HepG2 (cell line): Measurements from ENCODE around the gene ZFYVE26. TPM values are rescaled to one million over a fixed set of nuclear protein-coding genes. Genes with fewer than 3 reads are reported as not detected.

Source experiments
- ETV5 ChIP-seq: IDR thresholded peaks from 2 replicates; pipeline ENCODE4 v1.6.1; 2018; ENCODE audit warnings: missing biosample characterization, missing genetic modification reagents, inconsistent platforms, borderline replicate concordance
- FOXO4 ChIP-seq: sonication (generic); formaldehyde crosslinking; conservative IDR thresholded peaks from 2 replicates; pipeline ENCODE4 v1.8.1; 2023; ENCODE audit warnings: missing genetic modification reagents
- GATA4 ChIP-seq: sonication (generic); IDR thresholded peaks from 2 replicates; pipeline ENCODE4 v1.6.1; 2016; ENCODE audit warnings: antibody characterized with exemption, low read depth, borderline replicate concordance
- HMG20A ChIP-seq: IDR thresholded peaks from 2 replicates; pipeline ENCODE4 v1.6.1; 2016; ENCODE audit warnings: borderline replicate concordance
- HNF4G ChIP-seq, 2 experiments: sonication (generic) in 1 of 2; formaldehyde crosslinking in 1 of 2; IDR thresholded peaks; 2 replicates each; pipeline versions ENCODE4 v1.4.0 to v1.6.1; 2011 to 2020; ENCODE audit warnings: borderline replicate concordance in 2 of 2, low read depth in 2 of 2, mild to moderate bottlenecking in 2 of 2, low read length in 1 of 2, missing genetic modification reagents in 1 of 2, moderate library complexity in 1 of 2
- HOXA3 ChIP-seq: sonication (generic); formaldehyde crosslinking; IDR thresholded peaks from 2 replicates; pipeline ENCODE4 v1.5.0; 2020; ENCODE audit warnings: missing genetic modification reagents
- ISX ChIP-seq: sonication (generic); formaldehyde crosslinking; conservative IDR thresholded peaks from 2 replicates; pipeline ENCODE4 v1.5.0; 2020; ENCODE audit warnings: missing genetic modification reagents
- MAX ChIP-seq: IDR thresholded peaks from 2 replicates; pipeline ENCODE4 v1.6.1; 2012; ENCODE audit warnings: inconsistent platforms
- PRPF4 ChIP-seq: fragments of 200-400 bp; formaldehyde crosslinking; IDR thresholded peaks from 2 replicates; pipeline ENCODE4 v1.6.1; 2016; ENCODE audit warnings: low read length, low read depth; ENCODE audit not compliant: poor library complexity, severe bottlenecking
- REPIN1 ChIP-seq: sonication (generic); formaldehyde crosslinking; IDR thresholded peaks from 2 replicates; pipeline ENCODE4 v1.8.0; 2022; ENCODE audit warnings: missing genetic modification reagents, low read depth, mild to moderate bottlenecking, borderline replicate concordance
- SRY ChIP-seq: sonication (generic); formaldehyde crosslinking; IDR thresholded peaks from 2 replicates; pipeline ENCODE4 v1.8.0; 2022; ENCODE audit warnings: mild to moderate bottlenecking, missing genetic modification reagents
- ZNF20 ChIP-seq: sonication (generic); formaldehyde crosslinking; IDR thresholded peaks from 2 replicates; pipeline ENCODE4 v1.4.0; 2020; ENCODE audit warnings: mild to moderate bottlenecking, moderate library complexity, missing genetic modification reagents
- ZNF503 ChIP-seq: sonication (generic); formaldehyde crosslinking; IDR thresholded peaks from 2 replicates; pipeline ENCODE4 v1.4.0; 2020; ENCODE audit warnings: missing genetic modification reagents
- ZNF550 ChIP-seq: sonication (generic); formaldehyde crosslinking; IDR thresholded peaks from 2 replicates; pipeline ENCODE4 v1.4.0; 2020; ENCODE audit warnings: mild to moderate bottlenecking, missing genetic modification reagents, borderline replicate concordance
- ZNF839 ChIP-seq: sonication (generic); formaldehyde crosslinking; IDR thresholded peaks from 2 replicates; pipeline ENCODE4 v1.4.0; 2020; ENCODE audit warnings: missing genetic modification reagents, mild to moderate bottlenecking, borderline replicate concordance
- ZNF879 ChIP-seq: sonication (generic); formaldehyde crosslinking; IDR thresholded peaks from 2 replicates; pipeline ENCODE4 v1.8.1; 2023; ENCODE audit warnings: missing genetic modification reagents
- ZSCAN25 ChIP-seq: sonication (generic); formaldehyde crosslinking; IDR thresholded peaks from 2 replicates; pipeline ENCODE4 v1.8.0; 2022; ENCODE audit warnings: mild to moderate bottlenecking, missing genetic modification reagents
- polyA plus RNA-seq, 8 experiments: library from polyadenylated mRNA; depleted of rRNA in 3 of 8; stranded (reverse) in 7 of 8; unstranded in 1 of 8; fragments of >200 nt; fragmentation: Illumina TruSeq in 4 of 8; extraction: Trizol in 4 of 8; gene quantifications; 2 replicates each; pipeline versions ENCODE4 v1.2.1 to v1.2.3, GENCODE V29; 2011 to 2016; ENCODE audit warnings: low read depth in 4 of 8, missing spikeins in 1 of 8, mixed read lengths in 1 of 8; ENCODE audit not compliant: insufficient read depth in 1 of 8
- total RNA-seq, 5 experiments: library from RNA; depleted of rRNA; stranded (reverse); fragments of >200 nt; fragmentation: Illumina TruSeq; extraction: Trizol; gene quantifications; 2 replicates each; pipeline ENCODE4 v1.2.3, GENCODE V29; 2016; ENCODE audit warnings: low read depth in 1 of 5
- TF ChIP-seq, protein P1 (sequence below): sonication (generic); formaldehyde crosslinking; IDR thresholded peaks from 2 replicates; pipeline ENCODE4 v1.9.0; 2021; ENCODE audit warnings: missing genetic modification reagents, borderline replicate concordance
- TF ChIP-seq, protein P2 (sequence below): sonication (generic); formaldehyde crosslinking; IDR thresholded peaks from 2 replicates; pipeline ENCODE4 v1.4.0; 2020; ENCODE audit warnings: missing genetic modification reagents

ZFYVE26 gene
- total and polyA plus RNA-seq, 2 of the 13 experiments (the other 11 are each of a cell fraction or from before 2014, with no cell fraction given), result 13.6 to 16.4 TPM

- TF ChIP-seq ZNF503 (peak; percentile 60; the same call in 1 of the 2 replicates), HOXA3 (CRISPR knock-in tag) (peak; percentile 66), ETV5 (no peak; the same call in 1 of the 2 replicates), HMG20A (CRISPR knock-in tag) (peak; percentile 28; the same call in 1 of the 2 replicates), ZSCAN25 (CRISPR knock-in tag) (no peak), MAX (peak; percentile 84), ZNF879 (0 out of 2 replicates have a peak, but pooled peaks have one; percentile 35), HNF4G (IDR thresholded peaks at IDR 0.05; ENCODE audit: borderline replicate concordance, low read depth, low read length) (peak; percentile 79), HNF4G (CRISPR knock-in tag; IDR thresholded peaks at IDR 0.05; ENCODE audit: borderline replicate concordance, low read depth) (peak; percentile 57; the same call in 1 of the 2 replicates), PRPF4 (no peak), FOXO4 (CRISPR knock-in tag) (no peak), ZNF20 (no peak), ISX (CRISPR knock-in tag) (no peak), ZNF839 (CRISPR knock-in tag) (no peak), SRY (CRISPR knock-in tag) (no peak), ZNF550 (no peak), GATA4 (no peak), REPIN1 (no peak; the same call in none of the 2 replicates)
- TF ChIP-seq, protein P1, sequence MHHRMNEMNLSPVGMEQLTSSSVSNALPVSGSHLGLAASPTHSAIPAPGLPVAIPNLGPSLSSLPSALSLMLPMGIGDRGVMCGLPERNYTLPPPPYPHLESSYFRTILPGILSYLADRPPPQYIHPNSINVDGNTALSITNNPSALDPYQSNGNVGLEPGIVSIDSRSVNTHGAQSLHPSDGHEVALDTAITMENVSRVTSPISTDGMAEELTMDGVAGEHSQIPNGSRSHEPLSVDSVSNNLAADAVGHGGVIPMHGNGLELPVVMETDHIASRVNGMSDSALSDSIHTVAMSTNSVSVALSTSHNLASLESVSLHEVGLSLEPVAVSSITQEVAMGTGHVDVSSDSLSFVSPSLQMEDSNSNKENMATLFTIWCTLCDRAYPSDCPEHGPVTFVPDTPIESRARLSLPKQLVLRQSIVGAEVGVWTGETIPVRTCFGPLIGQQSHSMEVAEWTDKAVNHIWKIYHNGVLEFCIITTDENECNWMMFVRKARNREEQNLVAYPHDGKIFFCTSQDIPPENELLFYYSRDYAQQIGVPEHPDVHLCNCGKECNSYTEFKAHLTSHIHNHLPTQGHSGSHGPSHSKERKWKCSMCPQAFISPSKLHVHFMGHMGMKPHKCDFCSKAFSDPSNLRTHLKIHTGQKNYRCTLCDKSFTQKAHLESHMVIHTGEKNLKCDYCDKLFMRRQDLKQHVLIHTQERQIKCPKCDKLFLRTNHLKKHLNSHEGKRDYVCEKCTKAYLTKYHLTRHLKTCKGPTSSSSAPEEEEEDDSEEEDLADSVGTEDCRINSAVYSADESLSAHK (CRISPR knock-in tag), result no peak
- TF ChIP-seq, protein P2, sequence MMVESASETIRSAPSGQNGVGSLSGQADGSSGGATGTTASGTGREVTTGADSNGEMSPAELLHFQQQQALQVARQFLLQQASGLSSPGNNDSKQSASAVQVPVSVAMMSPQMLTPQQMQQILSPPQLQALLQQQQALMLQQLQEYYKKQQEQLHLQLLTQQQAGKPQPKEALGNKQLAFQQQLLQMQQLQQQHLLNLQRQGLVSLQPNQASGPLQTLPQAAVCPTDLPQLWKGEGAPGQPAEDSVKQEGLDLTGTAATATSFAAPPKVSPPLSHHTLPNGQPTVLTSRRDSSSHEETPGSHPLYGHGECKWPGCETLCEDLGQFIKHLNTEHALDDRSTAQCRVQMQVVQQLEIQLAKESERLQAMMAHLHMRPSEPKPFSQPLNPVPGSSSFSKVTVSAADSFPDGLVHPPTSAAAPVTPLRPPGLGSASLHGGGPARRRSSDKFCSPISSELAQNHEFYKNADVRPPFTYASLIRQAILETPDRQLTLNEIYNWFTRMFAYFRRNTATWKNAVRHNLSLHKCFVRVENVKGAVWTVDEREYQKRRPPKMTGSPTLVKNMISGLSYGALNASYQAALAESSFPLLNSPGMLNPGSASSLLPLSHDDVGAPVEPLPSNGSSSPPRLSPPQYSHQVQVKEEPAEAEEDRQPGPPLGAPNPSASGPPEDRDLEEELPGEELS (CRISPR knock-in tag), result peak; percentile 78
Measured at GRCh38 chr14:67738740-67739504, 77.5 kb downstream of the ZFYVE26 start (continued).
